Epithelial cell of esophagus (primary cell): ENCODE measurements around the gene GRIP1.

Experiments
- DNase-seq: peaks from one replicate; pipeline ENCODE4 v3.0.0; 2010; ENCODE audit warnings: low read depth
- H3K4me3 ChIP-seq: 2 replicates; pipeline ENCODE4 v1.5.1; 2011; ENCODE audit warnings: mild to moderate bottlenecking, low read length, control low read depth
- TF ChIP-seq, protein P1 (sequence below): IDR thresholded peaks from 2 replicates; pipeline ENCODE4 v1.5.1; 2011; ENCODE audit warnings: low read depth, mild to moderate bottlenecking, low read length, control low read depth, inconsistent platforms; ENCODE audit not compliant: insufficient read depth; ENCODE audit errors: missing control alignments

Gene GRIP1

DNA sequence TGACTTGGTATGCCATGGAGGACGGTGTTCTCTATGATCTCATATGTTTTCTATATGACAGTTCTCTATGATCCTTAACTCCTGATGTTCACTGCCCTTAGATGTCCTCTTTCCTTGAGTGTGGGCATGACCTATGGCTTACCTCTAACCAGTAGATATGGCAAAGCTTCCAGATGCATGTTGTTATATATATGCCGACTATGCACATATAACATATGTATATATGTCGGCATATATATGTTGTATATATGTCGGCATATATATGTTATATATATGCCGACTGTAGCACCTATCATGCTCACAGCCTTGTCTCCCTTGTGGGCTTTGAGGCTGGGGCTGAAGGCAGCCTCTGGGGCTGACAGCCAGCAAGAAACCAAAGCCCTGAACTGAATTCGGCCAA lies 106.0 kb downstream of the GRIP1 start:
- DNase-seq, result no peak
- H3K4me3 ChIP-seq, result no peak overlapping the region
- TF ChIP-seq, protein P1, sequence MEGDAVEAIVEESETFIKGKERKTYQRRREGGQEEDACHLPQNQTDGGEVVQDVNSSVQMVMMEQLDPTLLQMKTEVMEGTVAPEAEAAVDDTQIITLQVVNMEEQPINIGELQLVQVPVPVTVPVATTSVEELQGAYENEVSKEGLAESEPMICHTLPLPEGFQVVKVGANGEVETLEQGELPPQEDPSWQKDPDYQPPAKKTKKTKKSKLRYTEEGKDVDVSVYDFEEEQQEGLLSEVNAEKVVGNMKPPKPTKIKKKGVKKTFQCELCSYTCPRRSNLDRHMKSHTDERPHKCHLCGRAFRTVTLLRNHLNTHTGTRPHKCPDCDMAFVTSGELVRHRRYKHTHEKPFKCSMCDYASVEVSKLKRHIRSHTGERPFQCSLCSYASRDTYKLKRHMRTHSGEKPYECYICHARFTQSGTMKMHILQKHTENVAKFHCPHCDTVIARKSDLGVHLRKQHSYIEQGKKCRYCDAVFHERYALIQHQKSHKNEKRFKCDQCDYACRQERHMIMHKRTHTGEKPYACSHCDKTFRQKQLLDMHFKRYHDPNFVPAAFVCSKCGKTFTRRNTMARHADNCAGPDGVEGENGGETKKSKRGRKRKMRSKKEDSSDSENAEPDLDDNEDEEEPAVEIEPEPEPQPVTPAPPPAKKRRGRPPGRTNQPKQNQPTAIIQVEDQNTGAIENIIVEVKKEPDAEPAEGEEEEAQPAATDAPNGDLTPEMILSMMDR, result no peak

DNA sequence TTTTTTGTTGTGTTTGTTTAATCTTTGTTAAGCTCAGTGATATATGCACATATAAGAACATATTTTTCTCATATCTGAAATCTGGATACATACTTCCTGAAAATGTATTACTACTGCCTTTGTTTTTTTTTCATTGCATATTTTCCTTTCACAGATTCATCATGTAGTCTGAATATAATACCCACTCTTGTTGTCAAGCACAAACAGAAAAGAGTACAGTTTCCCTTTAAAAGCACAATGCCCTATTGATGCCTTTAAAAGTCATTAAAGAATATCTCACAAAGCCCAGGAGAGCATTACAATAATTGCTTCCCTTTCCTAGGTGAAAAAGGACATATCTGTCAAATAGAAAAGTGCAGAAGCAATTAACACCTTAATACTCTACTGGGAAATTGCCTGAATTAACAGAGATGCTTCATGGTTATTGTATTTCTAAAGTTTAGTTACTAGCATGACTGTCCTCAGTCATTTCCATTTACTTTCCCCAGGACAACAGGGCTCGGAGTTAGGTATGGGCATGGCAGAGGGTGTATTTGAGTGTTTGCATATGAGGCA lies 107.4 kb downstream of the GRIP1 start:
- H3K4me3 ChIP-seq, result no peak overlapping the region
- TF ChIP-seq, protein P1, result no peak
- DNase-seq, result no peak

DNA sequence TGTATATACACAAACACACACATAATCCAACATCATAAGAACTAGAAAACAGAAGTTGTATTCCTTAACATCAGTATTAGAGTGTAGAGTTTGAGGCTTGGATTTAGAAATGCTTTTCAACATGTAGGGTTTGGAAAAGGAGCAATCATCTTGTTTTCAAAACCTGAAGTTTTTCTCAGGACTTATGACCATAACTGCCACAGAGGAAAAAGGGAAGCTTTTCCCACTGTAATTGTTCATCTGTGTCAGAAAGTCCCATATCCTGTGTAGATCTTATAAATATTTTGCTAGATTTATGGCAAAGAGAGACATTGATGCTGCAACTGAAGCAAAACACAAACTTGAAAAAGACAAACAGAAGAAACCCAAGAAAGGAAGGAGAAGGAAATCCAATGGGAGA lies 115.7 kb downstream of the GRIP1 start:
- H3K4me3 ChIP-seq, result no peak overlapping the region
- no peak for DNase-seq
- TF ChIP-seq, protein P1, result no peak

DNA sequence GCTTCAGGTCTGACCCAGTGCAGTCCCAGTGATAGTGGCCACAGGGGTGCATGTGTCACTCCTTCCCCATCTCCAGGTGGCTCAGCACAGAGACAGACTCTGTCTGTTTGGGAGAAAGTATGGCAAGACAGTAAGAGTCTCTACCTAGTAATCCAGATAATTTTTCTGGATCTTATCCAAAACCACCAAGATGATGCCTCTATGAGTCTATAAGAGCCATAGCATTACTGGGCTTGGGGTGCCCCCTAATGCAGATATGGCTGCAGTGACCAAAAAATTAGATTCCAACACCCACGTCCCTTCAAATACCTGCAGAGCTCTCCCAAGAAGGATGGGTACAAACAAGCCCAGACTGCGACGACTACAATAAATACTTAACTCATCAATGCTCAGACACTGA lies 123.8 kb downstream of the GRIP1 start:
- H3K4me3 ChIP-seq, result no peak overlapping the region
- TF ChIP-seq, protein P1, result no peak
- peak; percentile 27 for DNase-seq

DNA sequence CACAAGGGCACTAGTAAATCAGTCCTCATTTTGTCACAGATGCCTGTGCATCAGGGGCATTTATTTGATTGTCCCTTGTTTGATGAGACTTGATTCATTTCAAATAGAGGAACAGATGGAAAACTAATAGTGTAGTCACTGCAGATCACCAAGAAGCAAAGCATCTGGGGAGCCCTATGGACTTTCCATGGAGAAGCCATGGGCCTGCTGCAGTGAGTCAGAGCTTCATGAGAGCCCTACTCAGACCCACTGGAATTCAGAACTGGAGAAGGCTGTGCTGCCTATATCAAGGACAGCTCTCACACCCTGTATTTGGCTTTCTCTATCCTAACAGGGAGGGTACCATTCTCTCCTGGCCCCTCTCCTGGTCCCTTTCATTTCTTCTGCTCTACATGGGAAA lies 126.2 kb downstream of the GRIP1 start:
- TF ChIP-seq, protein P1, result no peak
- H3K4me3 ChIP-seq, result no peak overlapping the region
- DNase-seq, result peak; percentile 11

DNA sequence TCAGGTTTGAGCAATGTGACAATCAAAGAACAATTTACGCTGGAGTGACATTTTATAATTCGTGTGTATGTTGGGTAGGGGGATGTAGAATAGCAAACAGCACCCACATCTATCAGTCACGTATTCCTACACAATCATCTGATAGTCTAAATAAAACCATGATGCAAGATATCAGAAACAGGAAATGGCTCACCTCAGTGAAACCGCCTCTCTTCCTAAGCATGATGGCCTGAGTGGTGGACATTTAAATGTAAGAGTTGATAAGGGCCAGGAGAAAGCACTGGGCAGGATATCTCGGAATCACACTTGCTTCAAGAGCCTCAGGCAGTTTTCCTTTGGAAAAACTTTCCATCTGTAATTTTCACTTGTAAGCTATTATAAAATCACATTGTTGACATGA lies 128.2 kb downstream of the GRIP1 start:
- H3K4me3 ChIP-seq, result no peak overlapping the region
- peak; percentile 14 for DNase-seq
- TF ChIP-seq, protein P1, result no peak

DNA sequence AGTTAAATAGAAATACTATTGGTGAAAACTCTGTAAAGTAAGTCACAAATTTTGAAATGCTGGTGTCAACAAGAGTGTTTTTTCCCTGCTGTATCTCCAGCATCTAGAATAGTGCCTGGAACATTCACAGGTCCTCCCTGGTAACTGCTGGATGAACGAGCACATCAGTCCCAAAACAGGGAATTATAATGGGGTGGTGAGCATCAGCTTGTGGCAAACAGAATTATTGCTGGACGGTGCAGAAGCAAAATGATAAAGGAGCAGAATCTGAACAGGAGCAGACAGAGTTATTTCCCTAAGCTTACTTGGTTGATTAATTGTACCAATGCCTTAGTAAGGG lies 129.9 kb downstream of the GRIP1 start:
- DNase-seq, result no peak
- no peak overlapping the region for H3K4me3 ChIP-seq
- TF ChIP-seq, protein P1, result no peak
